ENCODE measurements around the gene RBM48. TPM values are rescaled to one million over a fixed set of nuclear protein-coding genes. Genes with fewer than 3 reads are reported as not detected.
"Not testable (repeated sequence)": the region's sequence is repeated elsewhere in the genome, so short reads cannot be mapped to it uniquely, and the experiment has no call there.

The RBM48 gene
- total and polyA plus RNA-seq, 2 of the 13 experiments (the other 11 are each of a cell fraction or from before 2014, with no cell fraction given) = 7.2 to 12.2 TPM

GRCh38 chr7:92528188-92528957 is at the start of gene RBM48, which contains the start of gene PEX1 (continued):
- TF ChIP-seq SIN3B (IDR thresholded peaks at IDR 0.05; ENCODE audit: low read length) = peak; percentile 100
- TF ChIP-seq ZNF569 (CRISPR knock-in tag; IDR thresholded peaks at IDR 0.05; ENCODE audit: borderline replicate concordance) = no peak; the same call in 1 of the 2 replicates

GRCh38 chr7:92479146-92479545 is 49.4 kb upstream of the RBM48 start:
- H4K20me1 ChIP-seq (ENCODE audit: insufficient read depth, low read length); H3K9me3 ChIP-seq (ENCODE audit: low read length); H3K27ac ChIP-seq (ENCODE audit: extremely low read length, insufficient read depth, low read length); H2AFZ ChIP-seq (ENCODE audit: low read length); POLR2A ChIA-PET; H3K4me1 ChIP-seq (ENCODE audit: insufficient read depth, low read length); DNase-seq (ENCODE audit: low spot score); H3K4me3 ChIP-seq (replicated peaks in 1 of 3; ENCODE audit: insufficient read depth in 1 of 3, low read depth in 2 of 3, low read length in 3 of 3); CTCF ChIA-PET (ENCODE audit: low intra/inter-chr PET ratio, low total read pairs); BruUV-seq (replicated peaks); ATAC-seq; in situ Hi-C loops (cut with HindIII; ENCODE audit: extremely low pct_ligation_motif_present, low pct_unique_long_range_greater_than_20kb); H3K4me2 ChIP-seq (ENCODE audit: low read depth, low read length); H3K9ac ChIP-seq (ENCODE audit: insufficient read depth, low read depth, low read length); H3K27me3 ChIP-seq (ENCODE audit: control insufficient read depth in 1 of 2, insufficient read depth in 2 of 2, low read length in 2 of 2); FAIRE-seq; H3K36me3 ChIP-seq (replicated peaks in 1 of 2; ENCODE audit: control insufficient read depth in 1 of 2, insufficient read depth in 2 of 2, low read length in 2 of 2); intact Hi-C loops (cut with micrococcal nuclease; ENCODE audit: unreplicated experiment); H3K79me2 ChIP-seq (ENCODE audit: insufficient read depth, low read length): not testable (repeated sequence)
- 84% methylated on average over 4 of the region's 4 CpGs for WGBS (ENCODE audit: low lambda C conversion rate)

- CTCF ChIA-PET (ENCODE audit: low intra/inter-chr PET ratio, low total read pairs); DNase-seq (ENCODE audit: low spot score); H3K27ac ChIP-seq (ENCODE audit: extremely low read length, insufficient read depth, low read length); POLR2A ChIA-PET; H3K9me3 ChIP-seq (ENCODE audit: low read length); H3K4me1 ChIP-seq (ENCODE audit: insufficient read depth, low read length); H2AFZ ChIP-seq (ENCODE audit: low read length); H3K79me2 ChIP-seq (ENCODE audit: insufficient read depth, low read length); H3K27me3 ChIP-seq (ENCODE audit: control insufficient read depth in 1 of 2, insufficient read depth in 2 of 2, low read length in 2 of 2); intact Hi-C loops (cut with micrococcal nuclease; ENCODE audit: unreplicated experiment); H3K4me2 ChIP-seq (ENCODE audit: low read depth, low read length); in situ Hi-C loops (cut with HindIII; ENCODE audit: extremely low pct_ligation_motif_present, low pct_unique_long_range_greater_than_20kb); BruUV-seq (replicated peaks); H3K9ac ChIP-seq (ENCODE audit: insufficient read depth, low read depth, low read length); FAIRE-seq; H4K20me1 ChIP-seq (ENCODE audit: insufficient read depth, low read length); H3K4me3 ChIP-seq (replicated peaks in 1 of 3; ENCODE audit: insufficient read depth in 1 of 3, low read depth in 2 of 3, low read length in 3 of 3); ATAC-seq: not testable (repeated sequence)
- WGBS (ENCODE audit: low lambda C conversion rate) = 82% methylated on average over 6 of the region's 6 CpGs
- peaks cover 4 to 14% of the 10 kb centered on the region in 2 experiments; a peak in 3 of 5 replicates for H3K36me3 ChIP-seq (replicated peaks in 1 of 2; ENCODE audit: control insufficient read depth in 1 of 2, insufficient read depth in 2 of 2, low read length in 2 of 2)
Measured at GRCh38 chr7:92483624-92484023, 45.0 kb upstream of the RBM48 start.

GRCh38 chr7:92484226-92484625 is 44.4 kb upstream of the RBM48 start:
- BruUV-seq (replicated peaks); H3K27me3 ChIP-seq (ENCODE audit: control insufficient read depth in 1 of 2, insufficient read depth in 2 of 2, low read length in 2 of 2); FAIRE-seq; CTCF ChIA-PET (ENCODE audit: low intra/inter-chr PET ratio, low total read pairs); DNase-seq (ENCODE audit: low spot score); in situ Hi-C loops (cut with HindIII; ENCODE audit: extremely low pct_ligation_motif_present, low pct_unique_long_range_greater_than_20kb); POLR2A ChIA-PET; ATAC-seq; H3K4me1 ChIP-seq (ENCODE audit: insufficient read depth, low read length); H2AFZ ChIP-seq (ENCODE audit: low read length); H3K4me3 ChIP-seq (replicated peaks in 1 of 3; ENCODE audit: insufficient read depth in 1 of 3, low read depth in 2 of 3, low read length in 3 of 3); H3K27ac ChIP-seq (ENCODE audit: extremely low read length, insufficient read depth, low read length); intact Hi-C loops (cut with micrococcal nuclease; ENCODE audit: unreplicated experiment); H3K9ac ChIP-seq (ENCODE audit: insufficient read depth, low read depth, low read length); H3K4me2 ChIP-seq (ENCODE audit: low read depth, low read length); H3K9me3 ChIP-seq (ENCODE audit: low read length); H4K20me1 ChIP-seq (ENCODE audit: insufficient read depth, low read length); H3K79me2 ChIP-seq (ENCODE audit: insufficient read depth, low read length): not testable (repeated sequence)
- peaks cover 4 to 14% of the 10 kb centered on the region in 2 experiments; a peak in 4 of 5 replicates for H3K36me3 ChIP-seq (replicated peaks in 1 of 2; ENCODE audit: control insufficient read depth in 1 of 2, insufficient read depth in 2 of 2, low read length in 2 of 2)
- WGBS (ENCODE audit: low lambda C conversion rate) = 89% methylated on average over 6 of the region's 6 CpGs
